ENCODE results near the gene PLEK2.
A peak's percentile ranks its signal among the peaks of the same experiment; 100 is the strongest.

DNA sequence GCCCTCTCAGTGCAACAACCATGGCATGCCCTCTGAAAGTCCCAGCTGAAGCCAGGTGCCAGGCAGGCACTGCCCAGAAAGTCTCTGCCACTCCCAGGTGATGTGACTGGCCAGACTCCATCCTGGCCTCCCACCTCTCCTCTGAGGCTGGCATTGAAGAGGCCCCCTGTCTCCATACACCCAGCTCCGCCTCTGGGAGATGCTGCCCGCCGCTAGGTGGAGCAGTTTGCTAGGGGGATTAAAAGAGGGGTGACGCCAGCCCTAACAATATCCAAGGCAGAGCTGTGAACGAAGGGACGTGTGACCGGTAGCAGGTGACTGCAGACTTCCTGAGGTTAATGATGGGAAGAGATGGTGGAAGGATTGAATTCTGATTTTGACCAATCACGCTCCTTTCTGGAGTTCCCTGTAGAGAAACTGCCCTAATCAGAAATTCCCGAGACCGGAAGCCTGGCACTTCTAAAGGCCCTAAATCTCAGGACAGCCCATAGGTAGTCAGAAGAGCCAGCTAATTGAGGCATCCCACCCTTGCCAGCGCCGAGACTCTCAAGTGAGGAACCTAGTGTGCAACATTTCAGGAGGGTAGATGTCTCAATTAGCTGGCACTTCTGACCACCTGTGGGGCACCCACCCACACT lies 8.3 kb upstream of the PLEK2 start:
- TF ChIP-seq POLR2A (IDR thresholded peaks at IDR 0.05), result no peak
- TF ChIP-seq, protein P1, sequence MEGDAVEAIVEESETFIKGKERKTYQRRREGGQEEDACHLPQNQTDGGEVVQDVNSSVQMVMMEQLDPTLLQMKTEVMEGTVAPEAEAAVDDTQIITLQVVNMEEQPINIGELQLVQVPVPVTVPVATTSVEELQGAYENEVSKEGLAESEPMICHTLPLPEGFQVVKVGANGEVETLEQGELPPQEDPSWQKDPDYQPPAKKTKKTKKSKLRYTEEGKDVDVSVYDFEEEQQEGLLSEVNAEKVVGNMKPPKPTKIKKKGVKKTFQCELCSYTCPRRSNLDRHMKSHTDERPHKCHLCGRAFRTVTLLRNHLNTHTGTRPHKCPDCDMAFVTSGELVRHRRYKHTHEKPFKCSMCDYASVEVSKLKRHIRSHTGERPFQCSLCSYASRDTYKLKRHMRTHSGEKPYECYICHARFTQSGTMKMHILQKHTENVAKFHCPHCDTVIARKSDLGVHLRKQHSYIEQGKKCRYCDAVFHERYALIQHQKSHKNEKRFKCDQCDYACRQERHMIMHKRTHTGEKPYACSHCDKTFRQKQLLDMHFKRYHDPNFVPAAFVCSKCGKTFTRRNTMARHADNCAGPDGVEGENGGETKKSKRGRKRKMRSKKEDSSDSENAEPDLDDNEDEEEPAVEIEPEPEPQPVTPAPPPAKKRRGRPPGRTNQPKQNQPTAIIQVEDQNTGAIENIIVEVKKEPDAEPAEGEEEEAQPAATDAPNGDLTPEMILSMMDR (IDR thresholded peaks at IDR 0.05), result peak in 2 of 4 experiments; percentile 10 to 16
- no peak for TF ChIP-seq POLR2AphosphoS5 (IDR thresholded peaks at IDR 0.05)
